Measurements from ENCODE around the gene MBOAT7. TPM values are rescaled to one million over a fixed set of nuclear protein-coding genes. Genes with fewer than 3 reads are reported as not detected.
"Not testable (repeated sequence)": the region's sequence is repeated elsewhere in the genome, so short reads cannot be mapped to it uniquely, and the experiment has no call there.

Gene MBOAT7
- total and polyA plus RNA-seq, 2 experiments from 2014 or later, result 109 to 133 TPM

- Histone ChIP-seq H3K27me3 (replicated peaks; ENCODE audit: insufficient read depth) (peaks cover 5% of the 10 kb centered on the region; the same call in 1 of the 2 replicates), H3K4me1 (ENCODE audit: insufficient read depth) (no peaks in the 10 kb centered on the region), H3K4me2 (ENCODE audit: unreplicated experiment) (no peak overlapping the region), H3K9me3 (ENCODE audit: low read depth) (no peaks in the 10 kb centered on the region), H3K9ac (no peak overlapping the region), H3K9me2 (ENCODE audit: insufficient read depth) (no peaks in the 10 kb centered on the region), H4K20me1 (ENCODE audit: insufficient read depth) (no peaks in the 10 kb centered on the region), H2AFZ (no peak overlapping the region), H3K4me3 (no peak overlapping the region), H3K27ac (no peak overlapping the region), H3K79me2 (ENCODE audit: insufficient read depth) (no peaks in the 10 kb centered on the region), H3K36me3 (ENCODE audit: low read depth) (no peaks in the 10 kb centered on the region), H3F3A (ENCODE audit: insufficient read depth) (no peaks in the 10 kb centered on the region)
- no peak for TF ChIP-seq EZH2phosphoT487 (IDR thresholded peaks at IDR 0.05; ENCODE audit: insufficient read depth, low read depth)
- TF ChIP-seq EZH2 (IDR thresholded peaks at IDR 0.05; ENCODE audit: insufficient read depth, poor library complexity, severe bottlenecking), result no peak
- DNase-seq, result no peak
- WGBS, 2 experiments (ENCODE audit: low coverage in 1 of 2, low lambda C conversion rate in 2 of 2, missing lambda C conversion rate in 2 of 2), result 55 to 61% methylated on average over 8 of the region's 8 CpGs
- in situ Hi-C loops (cut with MboI), result no loop called here
Observed at GRCh38 chr19:54229146-54229545, 39.8 kb upstream of the MBOAT7 start.

- H3K4me1 ChIP-seq (ENCODE audit: insufficient read depth); H3K36me3 ChIP-seq (ENCODE audit: low read depth); H3K4me2 ChIP-seq (ENCODE audit: unreplicated experiment); H3K27me3 ChIP-seq (replicated peaks; ENCODE audit: insufficient read depth); H3K9me2 ChIP-seq (ENCODE audit: insufficient read depth); H3K9ac ChIP-seq; H3K4me3 ChIP-seq; H3K79me2 ChIP-seq (ENCODE audit: insufficient read depth); H3F3A ChIP-seq (ENCODE audit: insufficient read depth); H3K9me3 ChIP-seq (ENCODE audit: low read depth); H4K20me1 ChIP-seq (ENCODE audit: insufficient read depth); H3K27ac ChIP-seq; H2AFZ ChIP-seq; DNase-seq; in situ Hi-C loops (cut with MboI): not testable (repeated sequence)
- WGBS, 2 experiments (ENCODE audit: low coverage in 1 of 2, low lambda C conversion rate in 2 of 2, missing lambda C conversion rate in 2 of 2), result 81 to 82% methylated on average over 7 to 9 of the region's 10 CpGs
Observed at GRCh38 chr19:54224619-54225018, 35.2 kb upstream of the MBOAT7 start.

DNA sequence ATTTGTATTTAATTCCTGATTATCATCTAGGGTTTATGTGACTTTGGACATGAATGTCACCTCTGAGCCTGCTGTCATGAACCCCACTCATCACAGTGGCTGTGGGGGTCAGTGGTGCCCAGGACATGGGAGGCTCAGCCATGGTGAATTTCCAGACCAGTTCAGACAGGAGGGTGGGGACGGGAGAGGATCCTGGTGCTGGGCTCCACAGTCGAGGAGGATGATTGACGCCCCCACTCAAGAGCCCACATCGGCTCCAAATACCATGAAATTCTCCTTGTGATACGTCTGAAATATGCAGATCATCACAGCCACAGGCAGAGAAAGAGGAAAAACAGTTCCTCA lies 34.5 kb upstream of the MBOAT7 start:
- WGBS, 2 experiments (ENCODE audit: low coverage in 1 of 2, low lambda C conversion rate in 2 of 2, missing lambda C conversion rate in 2 of 2), result 55 to 67% methylated on average over 5 of the region's 5 CpGs
- H2AFZ ChIP-seq; H3K4me2 ChIP-seq (ENCODE audit: unreplicated experiment); H3K9ac ChIP-seq; H3K4me1 ChIP-seq (ENCODE audit: insufficient read depth); H3K27ac ChIP-seq; H4K20me1 ChIP-seq (ENCODE audit: insufficient read depth); H3K4me3 ChIP-seq; H3F3A ChIP-seq (ENCODE audit: insufficient read depth); DNase-seq; H3K9me2 ChIP-seq (ENCODE audit: insufficient read depth); H3K36me3 ChIP-seq (ENCODE audit: low read depth); H3K9me3 ChIP-seq (ENCODE audit: low read depth); in situ Hi-C loops (cut with MboI); H3K27me3 ChIP-seq (replicated peaks; ENCODE audit: insufficient read depth); H3K79me2 ChIP-seq (ENCODE audit: insufficient read depth): not testable (repeated sequence)

DNA sequence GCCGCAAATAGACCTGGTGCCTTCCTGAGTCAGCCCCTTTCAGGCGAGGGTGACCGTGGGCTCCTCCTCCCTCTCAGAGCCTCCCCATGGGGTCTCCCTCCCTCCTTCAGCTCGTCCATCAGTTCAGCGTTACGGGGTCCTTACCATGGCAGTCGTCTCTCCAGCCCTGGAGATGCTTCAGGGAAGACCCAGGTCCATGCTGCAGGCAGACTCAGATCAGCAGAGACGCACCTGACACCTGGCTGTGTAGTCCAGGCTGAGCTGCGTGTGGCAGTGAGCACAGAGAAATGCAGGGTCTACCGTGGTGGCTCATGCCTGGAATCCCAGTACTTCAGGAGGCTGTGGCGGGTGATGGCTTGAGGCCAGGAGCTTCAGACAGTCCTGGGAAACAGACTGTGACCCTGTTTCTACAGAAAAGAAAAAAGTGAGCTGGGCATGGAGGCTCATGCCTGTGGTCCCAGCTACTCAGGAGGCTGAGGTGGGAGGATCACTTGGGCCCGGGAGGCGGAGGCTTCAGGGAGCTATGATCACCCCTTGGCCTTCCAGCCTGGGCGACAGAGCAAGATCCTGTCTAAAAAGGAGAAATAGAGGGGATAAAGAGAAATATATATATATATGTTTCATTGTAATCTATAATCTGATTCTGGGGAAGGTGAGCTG lies 34.0 kb upstream of the MBOAT7 start:
- H3K27ac ChIP-seq; H4K20me1 ChIP-seq (ENCODE audit: insufficient read depth); H3K4me2 ChIP-seq (ENCODE audit: unreplicated experiment); H3K79me2 ChIP-seq (ENCODE audit: insufficient read depth); DNase-seq; H3F3A ChIP-seq (ENCODE audit: insufficient read depth); H3K36me3 ChIP-seq (ENCODE audit: low read depth); H3K4me3 ChIP-seq; in situ Hi-C loops (cut with MboI); H2AFZ ChIP-seq; H3K9me2 ChIP-seq (ENCODE audit: insufficient read depth); H3K27me3 ChIP-seq (replicated peaks; ENCODE audit: insufficient read depth); H3K9ac ChIP-seq; H3K4me1 ChIP-seq (ENCODE audit: insufficient read depth); H3K9me3 ChIP-seq (ENCODE audit: low read depth): not testable (repeated sequence)
- WGBS, 2 experiments (ENCODE audit: low coverage in 1 of 2, low lambda C conversion rate in 2 of 2, missing lambda C conversion rate in 2 of 2), result 49 to 61% methylated on average over 14 of the region's 14 CpGs

GRCh38 chr19:54222474-54223276 lies 33.3 kb upstream of the MBOAT7 start, which contains the start of gene LILRB3:
LILRB3 (minus strand) TSS chr19:54223007; CDS start chr19:54222976, 31 bp downstream.
- H3K36me3 ChIP-seq (ENCODE audit: low read depth); H3K79me2 ChIP-seq (ENCODE audit: insufficient read depth); H3K4me2 ChIP-seq (ENCODE audit: unreplicated experiment); H3K9me3 ChIP-seq (ENCODE audit: low read depth); H4K20me1 ChIP-seq (ENCODE audit: insufficient read depth); H3K9me2 ChIP-seq (ENCODE audit: insufficient read depth); H3F3A ChIP-seq (ENCODE audit: insufficient read depth); H2AFZ ChIP-seq; DNase-seq; in situ Hi-C loops (cut with MboI); H3K27ac ChIP-seq; H3K4me1 ChIP-seq (ENCODE audit: insufficient read depth); H3K4me3 ChIP-seq; H3K9ac ChIP-seq; H3K27me3 ChIP-seq (replicated peaks; ENCODE audit: insufficient read depth): not testable (repeated sequence)
- WGBS, 2 experiments (ENCODE audit: low coverage in 1 of 2, low lambda C conversion rate in 2 of 2, missing lambda C conversion rate in 2 of 2), result 34 to 49% methylated on average over 14 to 15 of the region's 16 CpGs

DNA sequence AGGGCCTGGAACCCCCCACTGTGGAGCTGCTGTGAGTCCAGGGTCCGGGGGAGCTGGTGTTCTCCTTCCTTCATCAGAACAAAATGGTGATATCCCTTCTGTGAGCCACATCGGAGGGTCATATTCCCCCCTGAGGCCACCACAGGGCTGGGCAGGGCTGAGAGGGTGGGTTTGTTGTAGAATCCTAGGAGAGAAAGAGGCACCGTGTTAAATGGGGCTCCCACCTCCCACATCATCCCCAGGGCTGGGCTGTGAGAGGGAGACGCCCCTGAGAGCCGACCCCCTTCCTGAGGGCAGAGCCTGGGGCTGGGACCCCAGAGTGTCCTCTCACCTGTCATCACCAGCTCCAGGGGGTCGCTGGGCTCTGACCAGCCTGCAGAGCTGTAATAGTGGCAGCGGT lies 32.6 kb upstream of the MBOAT7 start:
- H3K9me2 ChIP-seq (ENCODE audit: insufficient read depth); H3K79me2 ChIP-seq (ENCODE audit: insufficient read depth); in situ Hi-C loops (cut with MboI); H3K4me2 ChIP-seq (ENCODE audit: unreplicated experiment); H4K20me1 ChIP-seq (ENCODE audit: insufficient read depth); H2AFZ ChIP-seq; H3K36me3 ChIP-seq (ENCODE audit: low read depth); H3K9me3 ChIP-seq (ENCODE audit: low read depth); H3K27ac ChIP-seq; H3K4me1 ChIP-seq (ENCODE audit: insufficient read depth); H3F3A ChIP-seq (ENCODE audit: insufficient read depth); H3K4me3 ChIP-seq; DNase-seq; H3K27me3 ChIP-seq (replicated peaks; ENCODE audit: insufficient read depth); H3K9ac ChIP-seq: not testable (repeated sequence)
- 61 to 67% methylated on average over 6 to 7 of the region's 7 CpGs for WGBS, 2 experiments (ENCODE audit: low coverage in 1 of 2, low lambda C conversion rate in 2 of 2, missing lambda C conversion rate in 2 of 2)

GRCh38 chr19:54219702-54220101 lies 30.3 kb upstream of the MBOAT7 start:
- in situ Hi-C loops (cut with MboI); H4K20me1 ChIP-seq (ENCODE audit: insufficient read depth); H3K9me2 ChIP-seq (ENCODE audit: insufficient read depth); H3K9ac ChIP-seq; H3K36me3 ChIP-seq (ENCODE audit: low read depth); H3K79me2 ChIP-seq (ENCODE audit: insufficient read depth); H3K27me3 ChIP-seq (replicated peaks; ENCODE audit: insufficient read depth); H3K4me3 ChIP-seq; DNase-seq; H3K4me2 ChIP-seq (ENCODE audit: unreplicated experiment); H3F3A ChIP-seq (ENCODE audit: insufficient read depth); H3K4me1 ChIP-seq (ENCODE audit: insufficient read depth); H2AFZ ChIP-seq; H3K9me3 ChIP-seq (ENCODE audit: low read depth); H3K27ac ChIP-seq: not testable (repeated sequence)
- WGBS, 2 experiments (ENCODE audit: low coverage in 1 of 2, low lambda C conversion rate in 2 of 2, missing lambda C conversion rate in 2 of 2), result 80 to 100% methylated on average over 1 of the region's 5 CpGs

Data from GM23248 (cell line).